GM18951 (cell line): ENCODE data around the gene FADS2.

Experiments used
- POLR2A ChIP-seq: IDR thresholded peaks from 4 replicates; pipeline ENCODE4 v1.6.1; 2011; ENCODE audit warnings: mild to moderate bottlenecking; ENCODE audit not compliant: insufficient read length, insufficient read depth; ENCODE audit errors: extremely low read depth
- in situ Hi-C: fragments of 300-500 bp; cut with MboI; formaldehyde crosslinking; loops from one replicate; pipeline ENCODE4 v1.12.0; 2022; ENCODE audit warnings: low sequenced_read_pairs, mixed read lengths, inconsistent platforms; ENCODE audit not compliant: unreplicated experiment

The FADS2 gene

DNA sequence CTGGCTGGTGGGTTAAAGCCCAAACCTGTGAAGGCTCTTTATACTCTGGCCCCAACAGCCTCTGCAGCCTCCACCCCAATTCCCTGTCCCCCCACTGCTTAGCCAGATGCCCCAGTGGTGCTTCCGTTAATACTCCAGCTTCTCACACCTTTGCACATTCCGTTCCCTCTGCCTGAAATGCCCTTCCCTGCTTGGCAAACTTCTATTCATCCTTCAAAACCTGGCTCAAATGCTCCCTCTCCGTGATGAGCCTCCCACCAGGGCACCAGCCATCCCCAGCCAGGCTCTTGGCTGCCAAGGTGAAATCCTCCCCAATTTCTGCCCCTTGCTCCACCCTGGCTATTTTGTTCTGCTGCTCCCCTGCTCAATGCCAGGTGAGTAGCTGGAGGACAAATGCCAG lies 75.7 kb downstream of the FADS2 start:
- TF ChIP-seq POLR2A, result no peak
- in situ Hi-C loops, result no loop called here

DNA sequence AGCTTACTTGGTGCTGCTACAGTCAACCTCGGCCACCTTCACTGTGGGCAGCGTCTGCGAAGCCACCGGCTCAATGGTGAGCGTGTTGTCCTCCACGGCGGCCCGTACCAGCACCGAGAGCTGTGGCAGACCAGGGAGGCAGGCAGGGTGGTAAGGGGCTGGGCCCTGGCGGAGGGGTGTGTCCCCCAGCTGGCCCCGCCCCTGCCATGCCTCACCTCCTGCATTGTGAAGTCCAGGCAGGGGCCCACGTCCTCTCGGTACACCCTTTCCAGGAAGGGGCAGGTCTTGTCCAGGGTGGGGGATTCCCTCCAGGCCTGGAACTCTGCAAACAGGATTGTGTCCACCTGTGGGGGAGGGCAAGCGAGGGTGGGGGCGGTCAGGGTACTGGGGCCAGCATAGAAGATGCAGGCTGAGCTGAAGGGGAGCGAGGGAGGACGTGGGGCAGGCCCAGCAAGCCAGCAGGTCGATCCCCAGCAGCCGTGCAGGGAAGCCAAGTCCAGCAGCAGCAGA lies 76.5 kb downstream of the FADS2 start:
- no peak for TF ChIP-seq POLR2A
- in situ Hi-C loops, result no loop called here

DNA sequence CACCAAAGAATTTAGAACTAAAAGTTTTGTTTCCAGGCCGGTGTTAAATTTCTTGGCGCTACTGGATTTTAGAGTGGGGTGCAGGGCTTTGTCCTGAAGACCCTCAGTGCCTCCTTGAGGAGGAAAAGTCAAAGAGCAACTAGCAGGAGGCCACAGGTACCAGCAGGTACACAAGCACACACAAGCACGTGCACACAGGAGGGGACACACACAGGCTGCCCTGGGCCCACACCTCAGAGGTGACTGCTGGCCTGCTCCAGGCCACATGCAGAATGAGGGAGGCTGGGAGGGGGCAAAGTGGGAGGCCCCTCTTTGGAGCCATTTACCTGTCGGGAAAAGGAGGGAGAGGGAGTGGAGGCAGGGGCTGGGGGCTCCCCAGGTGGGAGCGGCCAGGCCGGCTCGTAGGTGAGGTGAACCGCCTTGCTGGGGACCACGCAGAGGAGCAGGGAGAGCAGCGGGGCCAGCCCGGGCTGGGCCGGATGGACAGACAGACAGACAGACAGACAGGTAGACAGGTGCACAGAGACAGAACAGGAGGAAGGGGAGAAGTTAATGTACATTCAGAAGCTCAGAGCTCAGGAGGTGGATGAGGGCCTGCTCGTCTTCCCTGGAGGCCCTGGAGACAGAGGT lies 77.1 kb downstream of the FADS2 start:
- in situ Hi-C loops, result no loop called here
- no peak for TF ChIP-seq POLR2A

DNA sequence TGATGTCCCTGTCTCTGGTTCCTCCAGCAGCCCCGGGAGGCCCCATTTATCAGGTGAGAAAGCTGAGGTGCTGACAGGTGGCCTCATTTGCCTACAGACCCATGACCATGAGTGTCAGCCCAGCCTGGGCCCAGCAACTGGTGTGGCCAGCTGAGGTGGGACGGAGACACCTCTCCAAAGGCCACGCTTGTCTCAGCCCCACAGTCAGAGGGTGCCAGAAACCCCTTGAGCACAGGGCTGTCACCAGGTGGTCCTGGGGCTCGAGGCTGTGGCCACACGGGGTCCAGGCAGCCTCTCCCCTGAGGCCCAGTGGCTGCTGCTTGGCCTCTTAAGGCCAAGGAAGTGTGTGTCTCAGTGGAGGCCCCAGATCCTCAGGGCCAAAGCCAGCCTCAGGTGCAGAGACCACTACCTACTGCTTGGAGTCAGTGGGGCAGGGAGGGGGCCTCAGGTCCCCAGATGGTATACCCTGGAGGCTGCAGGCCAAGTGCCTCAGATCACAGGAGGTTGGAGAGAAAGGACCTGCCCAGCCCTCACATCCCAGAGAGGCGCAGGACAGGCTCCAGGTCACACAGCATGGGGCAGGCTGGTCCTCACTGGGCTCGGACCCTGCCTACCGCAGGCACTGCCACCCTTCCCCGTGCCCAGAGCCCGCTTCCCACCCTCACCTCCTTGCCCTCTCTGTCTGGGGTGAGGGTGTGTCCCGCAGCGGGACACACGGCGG lies 77.9 kb downstream of the FADS2 start:
- TF ChIP-seq POLR2A, result no peak
- in situ Hi-C loops, result no loop called here

DNA sequence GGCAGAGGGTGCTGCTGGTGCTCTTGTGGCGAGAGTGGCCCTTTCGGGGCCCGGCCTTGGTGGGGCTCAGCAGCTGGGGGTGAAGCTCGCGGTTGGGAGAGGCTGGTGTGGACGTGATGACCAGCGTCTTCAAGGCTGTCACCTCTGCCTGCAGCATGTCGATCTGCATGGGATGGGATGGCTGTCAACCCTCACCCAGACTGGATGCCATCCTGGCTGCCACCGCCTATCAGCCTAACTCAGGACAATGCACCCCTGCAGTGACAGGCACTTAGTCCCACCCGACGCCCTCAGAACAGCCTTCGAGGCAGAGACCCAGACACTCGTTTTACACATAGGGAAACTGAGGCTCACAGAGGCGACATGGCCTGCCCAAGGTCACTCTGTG lies 78.4 kb downstream of the FADS2 start:
- in situ Hi-C loops, result no loop called here
- TF ChIP-seq POLR2A, result no peak

DNA sequence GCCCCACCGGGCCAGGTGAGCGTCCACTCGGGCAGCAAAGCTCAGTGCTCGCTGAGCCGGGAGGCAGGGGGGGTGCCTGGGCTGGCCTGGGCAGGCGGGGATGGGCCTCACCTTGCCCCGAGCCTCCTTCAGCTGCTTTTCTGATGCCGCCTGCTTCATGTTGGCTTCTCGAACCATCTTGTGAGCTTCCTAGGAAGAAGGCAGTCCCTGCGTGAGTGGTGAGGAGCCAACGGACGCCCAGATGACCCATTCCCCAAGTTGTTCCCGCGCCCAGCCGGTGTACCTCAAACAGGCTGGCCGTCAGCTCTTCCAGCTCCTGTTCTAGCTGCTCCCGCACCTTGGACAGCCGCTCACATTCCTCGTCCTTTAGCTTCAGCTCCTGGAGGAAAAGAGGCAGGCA lies 79.2 kb downstream of the FADS2 start:
- no peak for TF ChIP-seq POLR2A
- in situ Hi-C loops, result no loop called here

DNA sequence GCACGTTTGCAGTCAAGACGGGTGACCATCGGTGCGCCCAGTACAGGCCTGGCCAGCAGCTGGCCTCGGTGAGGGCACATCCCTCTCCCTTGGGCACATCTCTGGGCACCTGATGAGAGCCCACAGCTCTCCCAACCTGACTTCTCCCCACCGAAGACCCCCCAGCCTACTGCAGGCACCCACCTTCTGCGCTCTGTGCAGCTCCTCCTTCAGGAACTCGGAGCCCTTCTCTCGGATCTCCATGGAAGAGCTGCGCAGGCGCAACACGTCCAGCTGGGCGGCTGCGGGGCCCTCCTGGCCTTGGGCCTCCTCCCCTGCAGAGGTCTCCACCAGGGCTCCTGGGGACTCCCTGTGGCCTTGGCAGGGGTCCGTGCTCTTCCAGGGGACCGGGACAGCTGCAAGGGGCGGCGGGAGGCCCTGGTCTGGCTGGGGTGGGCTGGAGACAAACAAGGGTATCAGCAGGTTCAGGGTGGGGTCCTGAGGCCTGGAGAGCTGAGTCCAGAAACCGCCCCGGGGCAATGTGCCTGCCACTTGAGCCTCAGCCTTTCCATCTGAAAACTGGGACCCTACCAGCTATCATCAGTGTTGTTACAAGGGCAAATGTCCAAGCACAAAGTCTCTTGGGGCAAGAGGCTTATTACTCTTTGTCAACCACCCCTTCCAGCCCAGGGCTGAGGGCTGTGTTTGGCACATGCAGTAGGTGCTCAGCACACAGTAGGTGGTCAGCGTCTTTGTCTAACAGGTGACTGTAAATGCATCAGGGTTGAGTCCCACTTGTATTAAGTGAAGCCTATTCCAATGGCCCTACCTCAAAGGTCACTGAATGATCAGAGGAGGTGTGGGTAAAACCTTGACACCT lies 80.0 kb downstream of the FADS2 start:
- TF ChIP-seq POLR2A, result no peak
- in situ Hi-C loops, result no loop called here

DNA sequence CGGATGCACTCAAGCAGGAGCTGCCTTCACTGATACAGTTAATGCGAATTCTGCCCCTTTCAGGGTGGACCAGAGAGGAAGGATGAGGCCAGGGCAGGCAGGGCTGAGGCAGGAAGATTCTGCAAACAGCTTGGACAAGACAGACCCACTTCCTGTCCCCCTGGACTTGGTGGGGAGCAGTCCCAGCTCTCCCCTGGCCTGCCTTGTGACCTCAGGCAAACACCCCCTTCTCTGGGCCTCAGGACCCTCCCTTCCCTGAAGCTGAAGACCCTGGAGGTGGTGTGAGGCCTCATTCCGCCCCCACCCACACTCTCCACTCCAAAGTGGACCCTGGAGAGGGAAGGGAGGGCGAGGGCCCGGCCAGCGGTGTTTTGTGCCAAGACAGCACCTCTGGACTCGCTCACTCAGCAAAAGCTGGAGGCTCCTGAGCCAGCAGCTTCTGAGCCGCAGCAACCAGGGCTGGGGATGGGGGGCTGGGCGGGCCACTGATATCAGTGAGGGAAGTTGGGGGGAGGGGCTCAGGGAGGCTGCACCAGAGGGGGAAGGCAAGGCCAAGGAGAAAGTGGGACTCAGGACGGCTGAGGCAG lies 80.7 kb downstream of the FADS2 start:
- in situ Hi-C loops, result no loop called here
- no peak for TF ChIP-seq POLR2A

DNA sequence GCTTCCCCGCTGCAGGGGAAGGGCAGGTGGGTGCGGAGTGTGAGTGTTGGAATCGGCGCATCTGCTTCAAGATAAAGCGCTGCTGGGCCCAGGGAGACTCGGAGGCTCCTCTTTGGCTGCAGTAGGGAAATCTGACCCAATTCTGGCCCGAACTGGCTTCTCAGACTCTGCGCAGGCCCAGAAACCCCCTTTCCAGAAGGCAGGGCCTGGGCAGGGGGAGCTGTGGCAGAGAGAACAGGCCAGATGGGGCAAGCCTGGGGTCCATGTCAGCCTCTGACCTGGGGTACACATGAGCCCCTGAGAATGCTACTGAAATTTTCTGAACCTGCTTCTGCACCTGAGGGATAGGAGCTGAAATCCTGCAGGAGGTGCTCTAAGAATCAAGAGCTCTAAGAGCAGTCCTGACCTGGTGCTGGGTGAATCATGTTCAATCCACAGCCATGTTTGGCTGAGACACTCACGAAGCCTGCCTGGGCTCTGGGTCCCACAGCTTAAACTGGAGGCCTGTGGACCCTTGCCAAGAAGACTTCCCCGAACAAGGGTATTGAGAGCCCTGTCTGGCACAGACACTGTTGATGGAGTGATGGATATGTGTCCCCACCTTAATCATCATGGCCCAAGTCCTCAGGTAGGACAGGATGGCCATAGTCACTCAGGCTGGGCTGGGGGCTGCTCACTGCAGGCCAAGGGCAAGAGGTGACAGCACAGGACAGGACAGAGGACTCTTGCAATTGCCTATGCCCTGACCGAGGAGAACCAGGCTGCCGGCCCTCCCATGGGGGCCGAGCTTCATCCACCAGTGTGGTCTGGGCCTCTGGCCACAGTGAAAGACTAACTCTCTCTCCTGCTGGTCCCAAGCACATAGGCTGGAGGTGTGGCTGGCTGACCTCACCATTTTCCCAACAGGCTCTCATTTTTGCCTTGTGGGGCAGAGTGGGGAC lies 82.4 kb downstream of the FADS2 start:
- in situ Hi-C loops, result no loop called here
- no peak for TF ChIP-seq POLR2A

DNA sequence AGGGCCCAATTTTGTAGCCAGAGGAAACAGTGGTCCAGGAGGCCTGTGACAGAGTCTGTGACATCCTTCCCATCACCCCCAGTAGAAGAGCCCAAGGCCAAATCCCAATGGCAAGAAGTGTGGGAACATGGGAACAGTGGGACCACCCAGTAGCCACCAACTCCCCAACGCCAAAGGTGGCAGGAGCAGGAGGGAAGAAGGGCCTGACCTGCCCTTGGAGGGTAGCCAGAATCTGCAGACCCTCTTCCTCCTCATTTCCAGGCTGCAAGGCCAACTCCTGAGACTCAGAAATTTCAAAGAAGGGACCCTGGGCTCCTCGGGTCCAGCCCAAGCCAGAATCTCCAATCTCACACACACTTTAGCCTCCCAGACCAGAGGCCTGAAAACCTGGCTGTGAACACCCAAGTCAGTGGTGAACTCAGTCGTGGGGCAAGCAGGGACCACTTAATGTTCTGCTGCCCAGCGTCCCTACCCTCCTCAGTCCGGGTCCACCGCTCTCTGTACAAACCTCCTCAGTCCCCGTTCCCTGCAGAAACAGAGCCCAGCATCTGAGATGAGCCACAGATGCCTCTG lies 83.1 kb downstream of the FADS2 start:
- no peak for TF ChIP-seq POLR2A
- in situ Hi-C loops, result no loop called here

DNA sequence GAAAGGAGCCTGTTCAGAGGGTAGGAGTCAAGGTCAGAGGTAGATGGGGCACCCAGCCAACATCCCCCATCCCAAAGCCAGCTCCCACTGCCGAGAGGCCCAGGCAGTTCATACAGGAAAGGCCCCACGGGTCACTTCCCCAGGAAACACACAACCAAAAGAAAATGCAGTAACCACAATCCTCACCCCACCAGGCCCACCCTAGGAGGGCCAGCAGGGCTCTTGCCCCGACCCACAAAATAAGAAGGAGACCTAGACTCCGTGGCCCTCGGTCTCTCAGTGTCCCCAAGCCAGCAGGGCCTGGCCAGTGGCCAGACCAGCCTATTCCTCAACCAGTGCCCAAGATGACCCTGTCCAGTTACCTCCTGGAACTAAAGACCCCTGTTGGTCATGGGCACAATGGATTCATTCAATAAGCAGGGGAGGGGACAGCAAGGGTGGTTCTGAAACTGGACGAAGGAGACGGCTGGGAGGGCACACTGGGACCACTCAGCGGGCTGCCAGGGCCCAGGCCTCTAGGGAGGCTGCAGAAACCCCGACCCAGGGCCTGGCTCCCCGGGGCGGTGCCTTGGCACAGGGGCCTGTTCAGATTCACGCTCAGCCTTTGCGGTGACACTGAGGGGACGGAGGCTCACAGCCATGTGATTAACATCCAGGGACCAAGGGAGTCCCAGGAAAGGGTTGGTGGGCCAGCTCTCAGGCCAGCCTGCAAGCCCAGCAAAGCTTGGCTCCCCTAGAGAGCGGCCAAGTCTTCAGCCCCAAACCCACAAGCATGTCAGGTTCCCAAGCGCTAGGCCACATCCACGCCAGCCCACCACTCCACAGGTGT lies 83.8 kb downstream of the FADS2 start:
- no peak for TF ChIP-seq POLR2A
- in situ Hi-C loops, result no loop called here
